ENCODE data around the gene GDNF. TPM values are rescaled to one million over a fixed set of nuclear protein-coding genes. Genes with fewer than 3 reads are reported as not detected.

The GDNF gene
- total RNA-seq, 4 donors from 2014 or later: 0.81 to 6.4 (median 4.3) TPM

DNA sequence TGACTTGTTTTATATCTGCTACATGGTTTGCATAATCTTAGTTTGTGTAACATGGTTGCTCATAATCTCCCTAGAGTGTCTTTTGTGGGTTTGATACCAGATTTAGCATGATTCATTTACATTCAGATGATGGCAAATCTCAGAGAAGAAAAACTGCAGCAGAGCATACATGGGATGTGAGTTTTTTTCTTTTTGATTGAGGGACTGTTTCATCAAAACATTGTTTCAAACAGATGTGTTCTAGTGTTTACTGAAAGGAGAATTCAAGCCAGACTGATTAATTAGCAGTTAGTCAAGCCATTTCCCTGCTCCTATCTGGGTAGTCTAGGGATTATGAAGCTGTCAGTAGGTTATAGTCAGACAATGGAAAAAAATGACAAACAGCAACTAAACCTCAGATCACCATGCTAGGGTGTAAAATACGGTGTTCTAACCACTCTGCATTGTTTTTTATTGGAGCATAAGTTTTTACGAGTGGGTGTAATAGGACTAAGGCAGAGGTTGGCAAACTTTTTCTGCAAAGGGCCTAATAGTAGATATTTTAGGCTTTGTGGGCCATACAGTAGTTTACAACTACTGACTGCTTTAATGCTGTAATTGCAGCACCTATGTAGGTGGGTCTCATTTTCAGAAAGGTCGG, 10.5 kb upstream of the GDNF start:
- Histone ChIP-seq H3K4me3 (no peak overlapping the region), H3K27ac (no peak overlapping the region), H3K36me3 (no peaks in the 10 kb centered on the region), H3K27me3 (no peaks in the 10 kb centered on the region), H3K4me1 (no peaks in the 10 kb centered on the region), H3K9me3 (no peaks in the 10 kb centered on the region)
- ATAC-seq: no peak
- no peak for TF ChIP-seq POLR2A (IDR thresholded peaks at IDR 0.05)
- WGBS, 2 donors (ENCODE audit: low coverage in 1 of 2): 61 to 90% methylated on average over 3 of the region's 3 CpGs

DNA sequence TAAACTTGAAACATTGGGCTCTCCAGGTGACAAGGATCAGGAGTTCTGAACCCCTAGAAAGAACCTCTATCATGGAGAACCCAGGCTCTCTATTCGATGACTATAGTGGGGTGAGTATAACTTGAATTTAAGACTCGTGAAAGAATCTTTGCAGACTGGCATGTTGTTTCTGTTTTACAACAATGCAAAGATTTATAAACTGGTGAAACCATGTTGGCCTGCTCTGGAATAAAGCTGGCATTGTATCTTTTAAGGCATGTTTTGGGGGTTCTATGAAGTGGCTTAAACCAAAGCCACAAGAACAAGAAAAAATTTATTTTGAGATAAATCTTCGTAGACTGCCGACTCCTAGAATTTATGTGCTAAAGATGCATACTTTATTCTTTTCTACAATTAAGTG, 9.8 kb upstream of the GDNF start:
- Histone ChIP-seq H3K4me1 (no peaks in the 10 kb centered on the region), H3K36me3 (no peaks in the 10 kb centered on the region), H3K9me3 (no peaks in the 10 kb centered on the region), H3K27me3 (no peaks in the 10 kb centered on the region), H3K27ac (no peak overlapping the region), H3K4me3 (no peak overlapping the region)
- TF ChIP-seq POLR2A (IDR thresholded peaks at IDR 0.05) (no peak), POLR2AphosphoS5 (IDR thresholded peaks at IDR 0.05) (no peak), EP300 (IDR thresholded peaks at IDR 0.05) (no peak)
- TF ChIP-seq, protein P1, sequence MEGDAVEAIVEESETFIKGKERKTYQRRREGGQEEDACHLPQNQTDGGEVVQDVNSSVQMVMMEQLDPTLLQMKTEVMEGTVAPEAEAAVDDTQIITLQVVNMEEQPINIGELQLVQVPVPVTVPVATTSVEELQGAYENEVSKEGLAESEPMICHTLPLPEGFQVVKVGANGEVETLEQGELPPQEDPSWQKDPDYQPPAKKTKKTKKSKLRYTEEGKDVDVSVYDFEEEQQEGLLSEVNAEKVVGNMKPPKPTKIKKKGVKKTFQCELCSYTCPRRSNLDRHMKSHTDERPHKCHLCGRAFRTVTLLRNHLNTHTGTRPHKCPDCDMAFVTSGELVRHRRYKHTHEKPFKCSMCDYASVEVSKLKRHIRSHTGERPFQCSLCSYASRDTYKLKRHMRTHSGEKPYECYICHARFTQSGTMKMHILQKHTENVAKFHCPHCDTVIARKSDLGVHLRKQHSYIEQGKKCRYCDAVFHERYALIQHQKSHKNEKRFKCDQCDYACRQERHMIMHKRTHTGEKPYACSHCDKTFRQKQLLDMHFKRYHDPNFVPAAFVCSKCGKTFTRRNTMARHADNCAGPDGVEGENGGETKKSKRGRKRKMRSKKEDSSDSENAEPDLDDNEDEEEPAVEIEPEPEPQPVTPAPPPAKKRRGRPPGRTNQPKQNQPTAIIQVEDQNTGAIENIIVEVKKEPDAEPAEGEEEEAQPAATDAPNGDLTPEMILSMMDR (IDR thresholded peaks at IDR 0.05): no peak
- ATAC-seq: no peak
- WGBS, 2 donors (ENCODE audit: low coverage in 1 of 2): 78 to 87% methylated on average over 4 of the region's 4 CpGs

DNA sequence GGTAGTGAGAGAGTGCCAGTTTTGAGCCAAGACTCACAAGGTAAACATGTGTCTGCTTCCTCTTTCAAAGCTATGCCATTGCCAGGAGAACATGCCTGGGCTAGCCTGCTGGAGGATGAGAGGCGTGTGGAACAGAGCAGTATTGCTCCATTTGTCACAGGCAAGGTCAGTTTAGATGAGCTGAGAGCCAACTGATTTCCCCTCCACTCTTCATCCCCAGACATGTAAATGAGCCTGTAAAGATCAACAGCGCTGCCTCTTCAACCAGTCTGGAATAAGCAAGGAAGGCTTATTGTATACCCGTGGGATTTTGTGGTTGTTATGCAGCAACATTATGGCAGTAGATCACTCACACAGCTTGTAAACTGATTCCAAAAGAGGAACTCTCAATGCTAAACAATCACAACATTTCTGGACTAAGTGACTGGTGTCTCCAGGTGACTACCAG, 8.2 kb upstream of the GDNF start:
- Histone ChIP-seq H3K4me1 (no peaks in the 10 kb centered on the region), H3K4me3 (no peak overlapping the region), H3K27me3 (no peaks in the 10 kb centered on the region), H3K36me3 (no peaks in the 10 kb centered on the region), H3K9me3 (no peaks in the 10 kb centered on the region), H3K27ac (no peak overlapping the region)
- no peak for TF ChIP-seq POLR2AphosphoS5 (IDR thresholded peaks at IDR 0.05)
- TF ChIP-seq, protein P1 (IDR thresholded peaks at IDR 0.05): no peak
- no peak for ATAC-seq
- 72 to 77% methylated on average over 3 of the region's 3 CpGs for WGBS, 2 donors (ENCODE audit: low coverage in 1 of 2)

DNA sequence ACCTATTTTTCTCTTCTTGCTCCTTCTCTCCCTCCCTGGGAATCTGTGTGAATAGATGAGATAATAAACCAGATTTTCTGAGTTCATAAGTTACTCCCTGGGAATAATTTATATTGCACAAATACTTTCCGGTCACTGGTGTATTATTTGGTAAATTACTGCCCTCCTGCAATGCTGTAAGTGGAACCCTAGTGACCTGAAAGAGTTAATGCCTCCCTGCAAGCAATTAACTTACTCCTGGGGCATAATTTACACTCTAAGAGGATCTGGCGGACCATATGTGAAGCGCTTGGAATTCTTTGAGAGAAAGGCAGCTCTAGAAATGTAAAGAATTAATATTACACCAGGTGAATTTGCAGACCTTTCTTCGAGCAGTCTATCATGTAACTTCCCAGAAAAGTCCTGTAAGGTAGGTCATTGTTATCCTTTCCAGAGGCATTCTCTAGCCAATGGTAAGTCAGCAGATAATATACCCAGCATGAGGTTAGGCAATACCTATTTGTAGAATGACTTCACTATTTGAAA, 7.0 kb upstream of the GDNF start:
- Histone ChIP-seq H3K27ac (no peak overlapping the region), H3K36me3 (no peaks in the 10 kb centered on the region), H3K9me3 (no peaks in the 10 kb centered on the region), H3K4me1 (no peaks in the 10 kb centered on the region), H3K27me3 (no peaks in the 10 kb centered on the region), H3K4me3 (no peak overlapping the region)
- no peak for ATAC-seq
- 84 to 86% methylated on average over 3 to 4 of the region's 4 CpGs for WGBS, 2 donors (ENCODE audit: low coverage in 1 of 2)
- TF ChIP-seq POLR2A (IDR thresholded peaks at IDR 0.05) (no peak), POLR2AphosphoS5 (IDR thresholded peaks at IDR 0.05) (no peak), EP300 (IDR thresholded peaks at IDR 0.05) (no peak)
- TF ChIP-seq, protein P1 (IDR thresholded peaks at IDR 0.05): no peak

DNA sequence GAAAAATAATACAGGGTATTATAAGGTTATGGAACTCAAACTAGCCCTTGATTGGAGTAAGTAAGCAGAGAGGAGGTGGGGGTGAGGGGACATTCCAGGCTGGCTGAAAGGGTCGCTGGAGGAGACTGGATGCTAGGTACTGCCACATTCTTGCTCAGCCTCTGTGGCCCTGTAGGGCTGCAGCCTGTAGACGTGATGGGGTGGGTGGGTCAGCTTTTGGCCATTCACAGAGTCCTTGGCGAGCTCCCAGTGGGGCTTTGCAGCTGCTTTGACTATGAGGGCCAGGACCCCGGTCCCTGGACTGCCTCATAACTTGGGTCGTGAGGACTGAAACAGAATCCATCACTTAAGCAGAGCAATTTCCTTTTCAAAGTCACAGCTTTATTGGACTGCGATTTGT, 4.2 kb upstream of the GDNF start:
- peaks cover 12% of the 10 kb centered on the region for H3K27me3 ChIP-seq
- no peak overlapping the region for H3K27ac ChIP-seq
- H3K9me3 ChIP-seq: no peaks in the 10 kb centered on the region
- TF ChIP-seq POLR2AphosphoS5 (IDR thresholded peaks at IDR 0.05): no peak
- TF ChIP-seq EP300 (IDR thresholded peaks at IDR 0.05): no peak
- no peak for TF ChIP-seq POLR2A (IDR thresholded peaks at IDR 0.05)
- TF ChIP-seq, protein P1 (IDR thresholded peaks at IDR 0.05): no peak
- H3K36me3 ChIP-seq: no peaks in the 10 kb centered on the region
- H3K4me1 ChIP-seq: peaks cover 0 to 22% (median 5%) of the 10 kb centered on the region in 3 donors
- 45 to 51% methylated on average over 4 to 6 of the region's 6 CpGs for WGBS, 2 donors (ENCODE audit: low coverage in 1 of 2)
- H3K4me3 ChIP-seq: no peak overlapping the region
- no peak for ATAC-seq
